NCI-H2227 (cell line): ENCODE measurements around the gene TTLL9.

ENCODE experiments used
- DNase-seq: peaks from one replicate; lab custom pipeline; 2025; ENCODE audit not compliant: unreplicated experiment; lab: John Stamatoyannopoulos, UW

Gene TTLL9

GRCh38 chr20:31857861-31858759 is 12.3 kb upstream of the TTLL9 start:
- DNase-seq = no peak

GRCh38 chr20:31858760-31859083 is 11.7 kb upstream of the TTLL9 start:
- DNase-seq = no peak

- no peak for DNase-seq
Measured at GRCh38 chr20:31859266-31859997, 11.0 kb upstream of the TTLL9 start.

- no peak for DNase-seq
Measured at GRCh38 chr20:31859998-31860380, 10.4 kb upstream of the TTLL9 start.

GRCh38 chr20:31860390-31861134 is 9.9 kb upstream of the TTLL9 start:
- no peak for DNase-seq

- peak; percentile 69 for DNase-seq
Measured at GRCh38 chr20:31861135-31861384, 9.4 kb upstream of the TTLL9 start.

- DNase-seq = peak; percentile 92
Measured at GRCh38 chr20:31861385-31862156, 8.9 kb upstream of the TTLL9 start.

- DNase-seq = no peak
Measured at GRCh38 chr20:31862157-31862470, 8.3 kb upstream of the TTLL9 start.

- DNase-seq = no peak
Measured at GRCh38 chr20:31862506-31862905, 7.9 kb upstream of the TTLL9 start.

- DNase-seq = no peak
Measured at GRCh38 chr20:31863296-31864085, 6.9 kb upstream of the TTLL9 start.

GRCh38 chr20:31864521-31865400 is 5.7 kb upstream of the TTLL9 start:
- no peak for DNase-seq

- DNase-seq = no peak
Measured at GRCh38 chr20:31866221-31866620, 4.2 kb upstream of the TTLL9 start.

- no peak for DNase-seq
Measured at GRCh38 chr20:31868853-31869672, 1.4 kb upstream of the TTLL9 start.

GRCh38 chr20:31869673-31869941 is 827 bp upstream of the TTLL9 start:
- no peak for DNase-seq

GRCh38 chr20:31870726-31871617 is 538 bp downstream of the TTLL9 start:
- DNase-seq = peak; percentile 55

GRCh38 chr20:31871618-31871954 is 1.2 kb downstream of the TTLL9 start:
- no peak for DNase-seq

- DNase-seq = no peak
Measured at GRCh38 chr20:31872406-31872805, 2.0 kb downstream of the TTLL9 start.

- DNase-seq = no peak
Measured at GRCh38 chr20:31875671-31876070, 5.2 kb downstream of the TTLL9 start.
